ENCODE data around the gene CAMP. TPM values are rescaled to one million over a fixed set of nuclear protein-coding genes. Genes with fewer than 3 reads are reported as not detected.

The CAMP gene
- polyA plus RNA-seq, 1 of the 3 experiments (the other 2 are of a cell fraction), result not detected

GRCh38 chr3:48236531-48236930 lies 13.2 kb downstream of the CAMP start:
- Histone ChIP-seq H3K27ac (ENCODE audit: low read depth in 2 of 2, low read length in 1 of 2) (no peak overlapping the region), H4K20me1 (ENCODE audit: insufficient read depth) (no peaks in the 10 kb centered on the region), H3F3A (replicated peaks; ENCODE audit: insufficient read depth) (no peaks in the 10 kb centered on the region), H3K4me1 (ENCODE audit: control insufficient read depth in 1 of 2, insufficient read depth in 2 of 2, low read depth in 1 of 2, low read length in 1 of 2) (peaks cover 0 to 2% of the 10 kb centered on the region in 2 experiments; a peak in 1 of 4 replicates), H2AFZ (ENCODE audit: low read depth) (no peak overlapping the region), H3K27me3 (ENCODE audit: insufficient read depth) (no peaks in the 10 kb centered on the region), H3K79me2 (ENCODE audit: insufficient read depth) (peaks cover under 1% of the 10 kb centered on the region; the same call in 1 of the 2 replicates), H3K4me3 (ENCODE audit: low read depth in 2 of 2, low read length in 1 of 2) (no peak overlapping the region), H3K4me2 (no peak overlapping the region), H3K36me3 (replicated peaks in 1 of 2; ENCODE audit: control insufficient read depth in 1 of 2, insufficient read depth in 2 of 2, low read length in 1 of 2) (no peaks in the 10 kb centered on the region), H3K9me3 (no peaks in the 10 kb centered on the region), H3K9me2 (no peaks in the 10 kb centered on the region), H3K9ac (no peak overlapping the region)
- 71% methylated on average over 1 of the region's 1 CpG for WGBS (ENCODE audit: low lambda C conversion rate)
- no peak for DNase-seq
- CTCF ChIA-PET, result interaction anchor here (0.6 to 11.9 kb wide), 4 partner anchors 42 to 200 kb away, joined by 3 to 120 read pairs (median 5); no protein-coding TSS in a partner anchor
- POLR2A ChIA-PET, result no interaction called here
- TF ChIP-seq TAF1 (IDR thresholded peaks at IDR 0.05; ENCODE audit: borderline replicate concordance, low read depth, low read length) (no peak), GABPA (IDR thresholded peaks at IDR 0.05; ENCODE audit: low read depth) (no peak), FOXJ3 (CRISPR knock-in tag; IDR thresholded peaks at IDR 0.05) (no peak), JUND (IDR thresholded peaks at IDR 0.05) (no peak)

GRCh38 chr3:48238531-48239085 lies 15.3 kb downstream of the CAMP start:
- H3K9me2 ChIP-seq, result no peaks in the 10 kb centered on the region
- DNase-seq, result no peak
- H3K27me3 ChIP-seq (ENCODE audit: insufficient read depth), result no peaks in the 10 kb centered on the region
- no peak overlapping the region for H3K9ac ChIP-seq
- H3K36me3 ChIP-seq (replicated peaks in 1 of 2; ENCODE audit: control insufficient read depth in 1 of 2, insufficient read depth in 2 of 2, low read length in 1 of 2), result no peaks in the 10 kb centered on the region
- TF ChIP-seq FOXJ3 (CRISPR knock-in tag; IDR thresholded peaks at IDR 0.05) (no peak), SMC3 (IDR thresholded peaks at IDR 0.05; ENCODE audit: low read depth, low read length) (no peak), USF1 (IDR thresholded peaks at IDR 0.05; ENCODE audit: borderline replicate concordance, low read depth) (no peak), PBX3 (IDR thresholded peaks at IDR 0.05) (no peak), JUND (IDR thresholded peaks at IDR 0.05) (no peak), GABPA (IDR thresholded peaks at IDR 0.05; ENCODE audit: low read depth) (no peak), NFIC (IDR thresholded peaks at IDR 0.05; ENCODE audit: borderline replicate concordance) (no peak), EZH2phosphoT487 (IDR thresholded peaks at IDR 0.05; ENCODE audit: borderline replicate concordance, low read depth) (no peak), POLR2AphosphoS5 (IDR thresholded peaks at IDR 0.05; ENCODE audit: low read depth, low read length) (no peak), IRF3 (IDR thresholded peaks at IDR 0.05; ENCODE audit: low read depth, low read length) (no peak), CHD2 (IDR thresholded peaks at IDR 0.05; ENCODE audit: low read length, partially characterized antibody) (no peak), EP300 (IDR thresholded peaks at IDR 0.05; ENCODE audit: borderline replicate concordance in 1 of 2, low read depth in 1 of 2, low read length in 1 of 2) (no peak), MEF2A (IDR thresholded peaks at IDR 0.05; ENCODE audit: borderline replicate concordance, low read depth) (no peak), FOXM1 (IDR thresholded peaks at IDR 0.05; ENCODE audit: low read depth) (no peak), ELF1 (IDR thresholded peaks at IDR 0.05) (no peak), RFX5 (IDR thresholded peaks at IDR 0.05; ENCODE audit: low read length) (no peak), RAD21 (IDR thresholded peaks at IDR 0.05; ENCODE audit: low read length) (no peak), USF2 (IDR thresholded peaks at IDR 0.05; ENCODE audit: borderline replicate concordance, low read depth, low read length) (no peak)
- peaks cover 7% of the 10 kb centered on the region for H3K79me2 ChIP-seq (ENCODE audit: insufficient read depth)
- H3K9me3 ChIP-seq, result no peaks in the 10 kb centered on the region
- no peaks in the 10 kb centered on the region for H4K20me1 ChIP-seq (ENCODE audit: insufficient read depth)
- no peak overlapping the region for H3K27ac ChIP-seq (ENCODE audit: low read depth in 2 of 2, low read length in 1 of 2)
- ChIA-PET POLR2A (no interaction called here), CTCF (interaction anchor here (11.9 kb wide), 1 partner anchor 198 kb away, joined by 120 read pairs; no protein-coding TSS in a partner anchor)
- no peaks in the 10 kb centered on the region for H3K4me1 ChIP-seq (ENCODE audit: control insufficient read depth in 1 of 2, insufficient read depth in 2 of 2, low read depth in 1 of 2, low read length in 1 of 2)
- no peak overlapping the region for H3K4me3 ChIP-seq (ENCODE audit: low read depth in 2 of 2, low read length in 1 of 2)
- no peaks in the 10 kb centered on the region for H3F3A ChIP-seq (replicated peaks; ENCODE audit: insufficient read depth)
- 86% methylated on average over 15 of the region's 15 CpGs for WGBS (ENCODE audit: low lambda C conversion rate)
- H3K4me2 ChIP-seq, result no peak overlapping the region
- H2AFZ ChIP-seq (ENCODE audit: low read depth), result no peak overlapping the region

All from SK-N-SH (cell line).